Measurements from ENCODE around the gene STK11.

The STK11 gene

DNA sequence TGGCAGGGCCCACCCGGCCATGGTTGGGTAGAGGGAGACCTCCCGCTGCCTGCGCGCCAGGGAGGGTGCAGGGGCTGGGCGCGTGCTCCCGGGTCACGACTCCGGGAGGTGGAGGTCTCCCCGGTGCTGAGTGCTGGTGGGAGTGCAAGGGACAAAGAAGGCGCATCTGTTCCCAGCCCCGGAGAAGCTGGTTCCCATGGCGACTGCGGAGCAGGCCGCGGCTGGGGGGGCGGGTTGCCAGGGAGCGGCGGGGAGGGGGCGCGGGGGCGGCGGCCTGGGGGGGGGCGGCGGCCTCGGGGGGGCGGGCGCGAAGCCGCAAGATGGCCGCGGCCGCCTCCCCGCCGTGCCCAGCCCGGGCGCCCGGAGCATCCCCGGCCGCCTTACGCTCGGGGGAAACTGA is 31.0 kb downstream of the STK11 start:
- H3K27ac ChIP-seq = peak overlapping the region; percentile 90; the same call in 1 of the 2 replicates
- TF ChIP-seq, protein P1, sequence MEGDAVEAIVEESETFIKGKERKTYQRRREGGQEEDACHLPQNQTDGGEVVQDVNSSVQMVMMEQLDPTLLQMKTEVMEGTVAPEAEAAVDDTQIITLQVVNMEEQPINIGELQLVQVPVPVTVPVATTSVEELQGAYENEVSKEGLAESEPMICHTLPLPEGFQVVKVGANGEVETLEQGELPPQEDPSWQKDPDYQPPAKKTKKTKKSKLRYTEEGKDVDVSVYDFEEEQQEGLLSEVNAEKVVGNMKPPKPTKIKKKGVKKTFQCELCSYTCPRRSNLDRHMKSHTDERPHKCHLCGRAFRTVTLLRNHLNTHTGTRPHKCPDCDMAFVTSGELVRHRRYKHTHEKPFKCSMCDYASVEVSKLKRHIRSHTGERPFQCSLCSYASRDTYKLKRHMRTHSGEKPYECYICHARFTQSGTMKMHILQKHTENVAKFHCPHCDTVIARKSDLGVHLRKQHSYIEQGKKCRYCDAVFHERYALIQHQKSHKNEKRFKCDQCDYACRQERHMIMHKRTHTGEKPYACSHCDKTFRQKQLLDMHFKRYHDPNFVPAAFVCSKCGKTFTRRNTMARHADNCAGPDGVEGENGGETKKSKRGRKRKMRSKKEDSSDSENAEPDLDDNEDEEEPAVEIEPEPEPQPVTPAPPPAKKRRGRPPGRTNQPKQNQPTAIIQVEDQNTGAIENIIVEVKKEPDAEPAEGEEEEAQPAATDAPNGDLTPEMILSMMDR (conservative IDR thresholded peaks at IDR 0.05) = no peak

- H3K27ac ChIP-seq = peak overlapping the region; percentile 90
- TF ChIP-seq, protein P1 (conservative IDR thresholded peaks at IDR 0.05) = no peak
Measured at GRCh38 chr19:1237027-1237659, 31.6 kb downstream of the STK11 start.

DNA sequence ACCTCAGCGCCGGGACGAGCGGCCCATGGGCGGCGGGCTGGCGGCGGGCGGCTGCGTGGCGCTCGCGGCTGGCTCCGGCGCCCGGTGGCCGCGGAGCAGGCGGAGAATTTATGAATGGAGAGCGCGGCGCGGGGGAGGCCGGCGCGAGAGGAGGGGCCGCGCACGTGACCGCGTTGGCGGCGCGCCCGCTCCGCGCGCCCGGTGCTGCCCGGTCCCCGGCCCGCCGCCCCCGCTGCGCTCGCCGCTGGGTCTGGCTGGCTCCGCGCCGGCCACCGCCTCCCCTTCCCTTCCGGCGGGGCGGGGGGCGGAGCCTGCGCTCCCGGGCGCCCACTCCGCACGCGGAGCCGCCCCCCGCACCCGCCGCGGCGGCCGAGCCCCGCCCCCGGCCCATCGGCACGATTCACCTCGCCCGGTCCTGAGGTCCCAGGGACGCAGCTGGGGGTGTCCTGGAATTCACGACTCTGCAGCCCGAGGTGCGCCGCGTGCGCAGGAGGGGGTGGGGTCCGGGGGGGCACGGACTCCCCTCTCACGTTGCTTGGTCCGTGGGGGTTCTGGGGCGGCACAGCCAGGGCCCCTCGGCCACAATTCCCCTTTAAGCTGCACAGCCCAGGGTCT is 32.3 kb downstream of the STK11 start, which contains the start of gene CBARP:
Gene CBARP (minus strand): TSS at position 252 of the 615 bp plus-strand sequence. CDS start 1,905 bp downstream, outside the sequence.
- H3K27ac ChIP-seq = peak within 1 kb of the TSS; percentile 90
- TF ChIP-seq, protein P1 (conservative IDR thresholded peaks at IDR 0.05) = no peak

DNA sequence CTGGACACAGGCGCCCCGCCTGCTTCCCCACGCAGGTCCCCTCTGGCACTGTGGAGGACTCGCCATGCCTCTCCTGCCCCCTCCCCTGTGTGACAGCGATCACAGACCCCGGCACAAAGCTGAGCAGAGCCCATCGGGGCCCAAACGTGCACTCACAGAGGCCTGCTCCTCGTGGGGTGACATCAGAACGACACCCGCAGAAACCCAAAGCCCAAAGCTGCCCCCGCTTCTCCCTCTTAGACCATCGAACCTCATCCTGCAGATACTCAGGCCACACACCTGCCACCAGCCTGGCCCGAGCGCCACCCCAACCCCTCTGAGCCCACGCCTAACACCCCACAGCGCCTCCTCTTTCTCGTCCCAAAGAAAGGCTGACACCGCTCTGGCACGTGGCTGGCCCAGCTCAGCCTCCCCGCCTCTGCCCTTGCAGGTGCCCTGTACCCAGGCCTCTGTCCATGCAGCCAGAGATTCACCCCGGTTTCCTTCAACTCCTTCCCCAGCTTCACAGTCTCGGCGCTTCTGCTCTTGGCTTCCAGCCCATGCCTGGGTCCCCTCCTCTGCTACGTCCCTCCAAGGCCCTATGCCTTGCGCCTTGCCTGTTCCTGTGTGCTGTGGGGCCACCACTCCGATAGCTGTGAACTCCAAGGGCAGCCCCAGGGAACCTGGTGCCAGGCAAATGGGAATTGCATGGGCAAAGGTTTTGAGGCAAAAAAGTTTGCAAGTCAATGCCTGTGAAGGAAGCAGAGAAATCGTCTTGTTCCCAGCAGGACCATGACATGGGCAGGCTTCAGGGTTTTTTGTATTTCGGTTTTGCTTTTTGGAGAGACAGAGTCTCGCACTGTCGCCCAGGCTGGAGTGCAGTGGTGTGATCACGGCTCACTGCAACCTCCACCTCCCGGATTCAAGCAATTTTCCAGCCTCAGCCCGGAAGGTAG is 33.1 kb downstream of the STK11 start:
- H3K27ac ChIP-seq = peak overlapping the region; percentile 90
- TF ChIP-seq, protein P1 (conservative IDR thresholded peaks at IDR 0.05) = no peak

DNA sequence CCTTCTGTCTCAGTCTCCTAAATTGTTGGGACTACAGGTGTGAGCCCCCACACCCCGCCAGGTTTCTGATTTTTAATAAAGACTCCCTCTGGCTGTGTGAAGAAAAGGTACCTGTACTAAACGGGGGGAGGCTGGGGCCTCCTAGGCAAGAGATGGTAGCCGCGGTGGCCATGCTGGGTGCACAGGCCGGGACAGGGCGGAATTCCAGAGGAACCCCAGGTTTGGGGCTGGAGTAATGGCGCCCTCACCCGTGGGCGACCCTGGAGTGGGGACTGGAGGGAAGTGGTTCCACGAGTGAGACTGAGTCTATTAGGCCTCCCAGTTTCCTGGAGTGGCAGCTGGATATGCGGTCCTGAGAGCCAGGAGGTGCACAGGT is 33.8 kb downstream of the STK11 start:
- H3K27ac ChIP-seq = peak overlapping the region; percentile 90
- TF ChIP-seq, protein P1 (conservative IDR thresholded peaks at IDR 0.05) = no peak

GRCh38 chr19:1239796-1240737 is 34.5 kb downstream of the STK11 start:
- TF ChIP-seq, protein P1 (conservative IDR thresholded peaks at IDR 0.05) = peak; percentile 94
- H3K27ac ChIP-seq = peak overlapping the region; percentile 90

Measured in VCaP (cell line).